GOT3 (cell line): ENCODE data around the gene PTRHD1.
"Not testable (repeated sequence)": the region's sequence is repeated elsewhere in the genome, so short reads cannot be mapped to it uniquely, and the experiment has no call there.

ENCODE experiments used
- DNase-seq: peaks from one replicate; lab custom pipeline; 2025; ENCODE audit warnings: mixed read lengths; lab: John Stamatoyannopoulos, UW

PTRHD1 gene

GRCh38 chr2:24792874-24793760 is at the start of gene PTRHD1, which contains the start of gene CENPO:
PTRHD1 (minus strand) TSS chr2:24793391; CDS start chr2:24793377, 14 bp downstream.
CENPO (plus strand) TSS chr2:24793425; CDS start chr2:24793920, 495 bp downstream.
- peak; percentile 98 for DNase-seq

GRCh38 chr2:24842081-24843050 is 49.2 kb upstream of the PTRHD1 start:
- DNase-seq = no peak

- no peak for DNase-seq
These were observed 48.1 kb upstream of the PTRHD1 start for GRCh38 chr2:24840962-24841945.

- no peak for DNase-seq
These were observed 47.1 kb upstream of the PTRHD1 start for GRCh38 chr2:24840164-24840869.

- no peak for DNase-seq
These were observed 46.5 kb upstream of the PTRHD1 start for GRCh38 chr2:24839729-24840128.

- no peak for DNase-seq
These were observed 45.4 kb upstream of the PTRHD1 start for GRCh38 chr2:24838541-24838940.

GRCh38 chr2:24837996-24838513 is 44.9 kb upstream of the PTRHD1 start:
- no peak for DNase-seq

- DNase-seq = no peak
These were observed 43.5 kb upstream of the PTRHD1 start for GRCh38 chr2:24836706-24837105.

GRCh38 chr2:24836206-24836605 is 43.0 kb upstream of the PTRHD1 start:
- DNase-seq = no peak

GRCh38 chr2:24835411-24835810 is 42.2 kb upstream of the PTRHD1 start:
- DNase-seq = not testable (repeated sequence)

GRCh38 chr2:24834733-24835395 is 41.7 kb upstream of the PTRHD1 start:
- DNase-seq = no peak

GRCh38 chr2:24833821-24834732 is 40.9 kb upstream of the PTRHD1 start:
- DNase-seq = no peak

- DNase-seq = no peak
These were observed 39.9 kb upstream of the PTRHD1 start for GRCh38 chr2:24832931-24833701.

GRCh38 chr2:24832521-24832920 is 39.3 kb upstream of the PTRHD1 start:
- DNase-seq = no peak

- no peak for DNase-seq
These were observed 38.9 kb upstream of the PTRHD1 start for GRCh38 chr2:24832073-24832461.

- DNase-seq = no peak
These were observed 38.3 kb upstream of the PTRHD1 start for GRCh38 chr2:24831221-24832072.

GRCh38 chr2:24830786-24831185 is 37.6 kb upstream of the PTRHD1 start:
- DNase-seq = no peak
